ENCODE measurements around the gene EIF5.

The EIF5 gene

DNA sequence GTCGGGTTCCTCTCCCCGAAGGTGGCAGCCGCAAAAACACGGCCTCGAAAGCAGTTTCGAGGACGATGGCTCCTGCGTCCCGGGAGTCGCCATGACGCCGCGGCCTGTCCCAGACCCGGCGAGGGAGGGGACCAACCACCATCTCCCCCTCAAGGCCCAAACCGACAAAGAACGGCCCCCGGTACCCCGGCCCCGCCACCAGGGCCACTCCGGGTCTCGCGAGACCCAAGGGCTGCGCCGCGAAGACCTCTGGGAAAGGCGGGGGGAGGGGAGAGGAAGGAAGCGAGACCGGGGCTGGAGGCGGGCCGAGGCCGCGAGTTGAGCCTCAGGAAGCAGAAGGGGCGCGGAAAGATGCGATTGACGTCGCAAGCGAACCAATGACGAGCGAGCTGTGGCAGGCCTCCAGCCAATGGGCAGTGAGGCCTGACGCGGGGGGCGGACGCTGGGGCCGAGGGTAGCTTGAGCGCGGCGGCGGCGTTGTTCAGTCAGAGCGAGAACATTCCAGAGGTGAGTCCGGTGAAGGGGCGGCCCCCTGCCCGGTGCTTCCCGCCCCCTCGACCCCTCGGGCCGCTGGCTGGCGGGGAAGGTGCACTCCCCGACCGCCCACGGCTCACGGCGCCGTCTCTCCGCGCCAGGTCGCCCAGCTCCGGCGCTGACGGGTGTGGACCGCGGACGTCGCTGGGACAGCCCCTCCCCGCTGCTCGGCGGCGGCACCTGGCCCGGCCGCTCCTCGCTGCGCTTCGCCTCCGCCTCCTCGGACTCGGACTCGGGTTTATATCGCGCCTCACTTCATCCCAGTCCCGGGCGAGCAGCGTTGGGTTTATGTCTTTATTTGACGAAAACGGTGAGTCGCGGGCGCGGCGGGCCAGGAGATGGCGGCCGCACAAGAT is at the start of gene EIF5:
Gene EIF5 (plus strand): TSS at position 484 of the 890 bp plus-strand sequence. CDS start 1,624 bp downstream, outside the sequence.
- peak; percentile 97 to 98 for DNase-seq (ENCODE audit: low read depth in 2 of 2)

- no peak for DNase-seq (ENCODE audit: low read depth in 2 of 2)
Observed at GRCh38 chr14:103284574-103285467, 49.2 kb upstream of the EIF5 start.

- DNase-seq (ENCODE audit: low read depth in 2 of 2), result no peak
Observed at GRCh38 chr14:103286460-103286859, 47.6 kb upstream of the EIF5 start.

GRCh38 chr14:103286968-103287850 is 46.8 kb upstream of the EIF5 start:
- DNase-seq (ENCODE audit: low read depth in 2 of 2), result no peak

GRCh38 chr14:103288076-103288766 is 45.8 kb upstream of the EIF5 start:
- DNase-seq (ENCODE audit: low read depth in 2 of 2), result no peak

DNA sequence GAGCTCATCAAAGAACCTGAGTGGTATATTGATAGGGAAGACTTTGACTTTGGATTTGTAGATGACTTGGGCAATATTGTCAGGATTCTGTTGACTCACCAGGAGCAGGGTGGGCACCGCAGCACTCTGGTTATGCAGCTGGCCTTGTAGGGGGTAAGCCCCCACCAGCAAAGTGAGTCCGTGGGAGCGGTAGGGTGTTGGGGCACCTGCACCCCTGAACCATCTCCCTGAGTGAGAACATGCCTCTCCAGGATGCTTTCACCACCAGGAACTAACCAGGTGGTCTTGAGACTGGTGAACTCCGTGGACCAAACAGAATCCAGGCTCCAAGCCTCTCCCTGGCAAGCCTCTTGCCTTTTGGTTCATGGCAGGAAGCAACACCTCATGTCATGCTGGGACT is 44.0 kb upstream of the EIF5 start:
- DNase-seq (ENCODE audit: low read depth in 2 of 2), result no peak

- no peak for DNase-seq (ENCODE audit: low read depth in 2 of 2)
Observed at GRCh38 chr14:103290494-103290893, 43.5 kb upstream of the EIF5 start.

DNA sequence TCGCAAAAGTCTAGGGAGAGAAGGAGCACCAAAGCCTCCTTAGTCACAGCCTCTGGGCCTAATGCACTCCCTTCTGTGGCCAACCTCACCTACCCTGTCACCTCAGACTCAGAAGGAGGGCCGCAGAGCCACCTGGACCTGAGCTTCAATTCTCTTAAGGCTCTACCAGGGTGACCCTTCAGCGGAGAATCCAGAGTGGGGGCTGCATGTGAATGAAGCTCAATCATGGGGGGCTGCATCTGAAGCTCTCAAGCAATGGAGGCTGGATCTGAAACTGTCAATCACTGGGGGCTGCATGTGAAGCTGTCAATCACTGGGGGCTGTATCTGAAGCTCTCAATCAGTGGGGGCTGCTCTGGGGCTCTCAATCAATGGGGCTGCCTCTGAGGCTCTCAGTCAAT is 43.1 kb upstream of the EIF5 start:
- no peak for DNase-seq (ENCODE audit: low read depth in 2 of 2)

GRCh38 chr14:103292426-103293374 is 41.3 kb upstream of the EIF5 start:
- DNase-seq (ENCODE audit: low read depth in 2 of 2), result peak; percentile 51 to 77

- DNase-seq (ENCODE audit: low read depth in 2 of 2), result no peak
Observed at GRCh38 chr14:103293465-103293864, 40.6 kb upstream of the EIF5 start.

GRCh38 chr14:103294091-103294490 is 39.9 kb upstream of the EIF5 start:
- DNase-seq (ENCODE audit: low read depth in 2 of 2), result no peak

GRCh38 chr14:103296007-103296406 is 38.0 kb upstream of the EIF5 start:
- DNase-seq (ENCODE audit: low read depth in 2 of 2), result no peak

- no peak for DNase-seq (ENCODE audit: low read depth in 2 of 2)
Observed at GRCh38 chr14:103296987-103297386, 37.0 kb upstream of the EIF5 start.

GRCh38 chr14:103298620-103299019 is 35.4 kb upstream of the EIF5 start:
- no peak for DNase-seq (ENCODE audit: low read depth in 2 of 2)

DNA sequence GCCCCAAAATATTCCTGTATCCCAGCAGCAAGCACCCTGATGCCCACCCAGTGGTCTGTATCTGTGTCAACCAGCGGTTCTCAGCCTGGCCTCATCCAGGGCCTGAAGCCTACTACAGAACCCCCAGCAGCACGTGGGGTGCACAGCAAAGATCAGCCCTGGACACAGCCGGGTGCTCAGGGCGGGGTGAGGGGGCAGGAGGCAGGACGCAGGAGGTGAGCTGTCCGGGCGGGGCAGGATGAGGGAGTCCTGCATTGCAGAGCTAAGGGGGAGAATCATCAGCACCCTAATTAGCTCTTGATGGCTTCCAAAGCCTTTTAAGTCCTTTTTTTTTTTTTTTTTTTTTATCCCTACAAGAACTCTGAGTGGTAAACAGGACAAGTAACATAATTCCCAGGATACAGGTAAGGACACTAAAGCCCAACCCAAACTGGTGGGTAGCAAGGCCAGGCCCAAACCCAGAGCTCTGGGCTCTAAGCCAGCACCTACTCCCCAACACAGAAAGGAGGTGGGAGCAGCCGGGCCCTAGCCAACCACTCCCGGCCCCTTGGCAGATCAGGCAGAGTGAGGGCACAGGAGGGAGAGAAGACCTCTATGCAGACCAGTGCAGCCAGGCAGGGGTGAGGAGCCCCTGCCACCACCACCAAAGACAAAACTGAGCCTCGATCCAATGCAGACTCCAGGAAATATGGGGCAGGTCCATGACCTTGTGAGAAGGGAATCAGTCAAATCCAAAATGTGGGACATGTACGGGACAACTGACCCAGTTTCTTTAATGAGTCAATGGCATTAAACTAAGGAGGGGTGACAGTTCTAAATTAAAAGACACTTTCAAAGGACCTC is 32.3 kb upstream of the EIF5 start:
- DNase-seq (ENCODE audit: low read depth in 2 of 2), result no peak

DNA sequence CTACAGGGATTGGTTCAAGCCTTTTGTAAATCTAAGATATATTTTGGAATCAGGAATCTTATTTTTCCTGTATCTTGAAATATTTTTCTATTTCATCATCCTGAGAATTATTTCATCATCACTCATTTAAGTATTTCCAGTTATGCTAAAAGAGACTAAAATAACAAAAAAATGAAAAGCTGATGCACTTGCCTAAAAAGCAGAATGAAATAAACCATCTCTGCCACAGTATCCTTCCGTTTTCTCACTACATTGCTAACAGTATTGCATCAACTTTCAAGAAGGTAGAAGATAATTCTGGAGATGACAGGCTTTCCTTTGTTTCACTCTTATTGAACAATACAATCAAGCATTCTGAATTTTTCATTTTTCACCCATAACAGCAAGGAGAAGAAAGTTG is 31.1 kb upstream of the EIF5 start:
- no peak for DNase-seq (ENCODE audit: low read depth in 2 of 2)

DNA sequence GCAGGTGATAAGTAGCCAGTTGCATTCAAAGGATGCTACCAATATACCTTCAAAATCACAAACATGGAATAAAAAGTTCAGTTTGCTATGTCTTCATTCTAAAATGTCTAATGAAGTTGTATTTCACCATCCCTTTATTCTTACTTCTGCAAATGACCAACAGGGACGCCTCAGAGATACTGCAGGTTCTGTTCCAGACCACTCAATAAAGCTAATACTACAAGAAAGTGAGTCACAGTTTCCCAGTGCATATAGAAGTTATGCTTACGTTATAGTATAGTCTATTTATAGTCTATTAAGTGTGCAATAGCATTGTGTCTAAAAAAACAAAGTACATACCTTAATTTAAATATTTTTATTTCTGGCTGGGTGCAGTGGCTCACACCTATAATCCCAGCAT is 29.3 kb upstream of the EIF5 start:
- no peak for DNase-seq (ENCODE audit: low read depth in 2 of 2)

GRCh38 chr14:103308717-103309616 is 25.1 kb upstream of the EIF5 start:
- DNase-seq (ENCODE audit: low read depth in 2 of 2), result no peak

Data from stimulated activated CD4-positive, alpha-beta T cell treated with anti-CD3 and anti-CD28 coated beads, Interleukin-12 subunit alpha, Interleukin-12 subunit beta, amount 100 ng/mL, for 24 hours (primary cell).